GM19397 (cell line): ENCODE results near the gene MPRIP.

ENCODE experiments used
- ATAC-seq: cut with Tn5 transposase; IDR thresholded peaks from one replicate; pipeline ENCODE4 v1.9.1; 2021; ENCODE audit warnings: mild to moderate bottlenecking, moderate library complexity; ENCODE audit not compliant: unreplicated experiment

MPRIP gene

DNA sequence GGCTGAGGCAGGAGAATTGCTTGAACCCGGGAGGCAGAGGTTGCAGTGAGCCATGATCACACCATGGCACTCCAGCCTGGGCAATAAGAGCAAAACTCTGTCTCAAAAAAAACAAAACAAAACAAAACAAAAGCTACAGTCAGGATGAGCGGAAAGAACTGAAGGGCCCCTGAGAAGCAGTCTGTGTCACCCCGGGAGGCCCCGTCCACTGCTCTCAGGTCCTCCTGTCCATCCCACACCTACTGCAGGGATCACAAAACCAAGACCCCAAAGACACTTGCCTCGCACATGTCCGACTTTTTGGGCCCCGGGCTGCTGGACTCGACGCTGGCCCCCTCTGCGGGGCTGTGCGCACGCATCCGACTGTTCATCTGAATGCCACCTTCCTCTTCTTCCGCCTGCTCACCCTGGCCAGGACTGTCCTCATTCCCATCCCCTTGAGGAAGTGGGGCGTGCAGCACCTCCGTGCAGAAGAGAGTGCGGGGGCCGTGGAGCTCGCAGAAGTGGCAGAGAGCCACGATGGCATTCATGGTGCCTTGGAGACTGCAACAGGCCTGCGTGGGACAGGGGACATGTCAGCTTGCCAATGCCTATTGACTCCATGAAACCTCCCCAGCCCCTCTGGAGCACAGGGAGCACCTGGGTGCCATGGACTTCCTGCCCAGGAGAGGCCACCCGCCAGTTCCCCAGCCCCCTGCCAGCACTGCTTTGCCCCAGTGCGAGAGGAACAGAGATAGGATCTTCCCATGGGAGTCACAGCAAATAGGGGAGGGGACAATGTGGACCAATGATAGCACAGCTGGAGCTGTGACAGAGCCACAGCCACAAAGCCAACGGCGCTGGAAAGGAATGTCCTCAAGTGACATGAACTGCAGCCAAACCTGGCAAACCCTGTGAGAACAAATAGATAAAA is 185.6 kb downstream of the MPRIP start:
- no peak for ATAC-seq

DNA sequence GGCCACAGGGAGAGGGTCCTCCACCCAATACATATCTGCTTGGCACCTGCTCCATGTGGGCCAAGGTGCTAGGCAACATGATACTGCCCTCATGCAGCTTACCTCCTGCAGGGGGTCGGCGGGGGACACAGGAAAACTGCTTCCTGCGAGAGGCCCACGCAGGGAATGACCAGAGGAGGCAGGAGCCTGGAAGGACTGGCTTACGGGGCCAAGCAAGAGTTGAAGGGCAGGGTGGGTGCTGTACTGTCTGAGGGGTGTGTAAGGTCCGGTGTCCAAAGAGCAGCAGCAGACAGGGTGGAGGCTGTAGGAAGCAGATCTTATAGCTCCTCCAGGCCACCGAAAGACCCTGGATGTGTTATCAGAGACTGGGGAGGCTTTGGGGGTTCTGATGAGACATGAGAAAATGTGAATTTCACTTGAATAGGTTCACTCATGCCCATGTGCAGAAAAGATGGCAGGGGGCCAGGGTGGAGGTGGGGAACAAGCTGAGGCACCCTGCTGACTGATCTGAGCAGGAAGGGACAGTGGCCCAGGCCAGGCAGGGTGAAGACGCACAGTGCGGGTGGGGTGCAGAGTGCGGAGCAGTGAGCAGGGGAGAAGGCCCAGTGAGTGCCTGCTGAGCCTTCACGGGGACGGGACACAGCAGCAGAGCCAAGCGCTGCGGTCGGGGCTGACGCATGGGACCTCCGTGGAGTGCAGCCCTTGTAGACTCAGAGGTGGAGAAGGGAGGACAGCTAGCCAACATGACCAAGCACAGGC is 186.4 kb downstream of the MPRIP start:
- ATAC-seq, result no peak

DNA sequence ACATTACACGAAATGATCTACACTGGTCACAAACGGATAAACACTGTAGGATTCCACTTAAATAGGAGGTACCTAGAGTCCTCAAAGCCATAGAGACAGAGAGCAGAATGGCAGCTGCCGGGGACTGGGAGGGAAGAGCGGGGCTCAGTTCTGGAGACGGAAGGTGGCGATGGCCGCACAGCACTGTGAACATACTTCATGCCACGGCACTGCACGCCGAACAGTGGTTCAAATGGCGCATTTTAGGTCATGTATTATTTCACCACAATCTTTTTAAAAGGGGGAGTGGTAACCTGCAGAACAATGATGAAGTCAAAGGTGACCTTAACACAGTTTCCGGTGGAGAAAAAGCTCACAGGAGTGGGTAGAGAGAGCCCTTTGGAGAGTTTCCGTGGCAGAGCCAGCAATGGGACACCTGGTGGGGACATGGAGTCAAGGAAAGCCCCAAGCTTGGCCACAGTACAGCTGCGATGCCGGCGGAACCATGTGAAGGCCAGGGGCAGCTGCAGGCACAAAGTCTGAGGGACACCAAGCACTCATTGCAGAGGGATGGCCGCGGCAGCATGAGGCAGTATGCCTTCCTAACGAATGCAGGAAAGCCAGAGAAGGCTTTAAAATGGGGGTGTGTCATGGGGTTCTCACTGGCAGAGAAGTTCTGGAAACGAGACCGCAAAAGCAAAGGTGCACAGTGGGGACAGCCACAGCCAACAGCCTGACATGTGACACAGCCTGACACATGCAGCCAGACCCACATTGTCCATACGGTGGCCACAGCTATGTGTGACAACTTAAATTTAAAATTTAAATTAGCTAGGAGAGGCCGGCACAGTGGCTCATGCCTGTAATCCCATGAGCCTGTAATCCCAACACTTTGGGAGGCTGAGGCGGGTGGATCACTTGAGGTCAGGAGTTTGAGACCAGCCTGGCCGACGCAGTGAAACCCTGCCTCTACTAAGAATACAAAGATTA is 187.4 kb downstream of the MPRIP start:
- ATAC-seq, result no peak

DNA sequence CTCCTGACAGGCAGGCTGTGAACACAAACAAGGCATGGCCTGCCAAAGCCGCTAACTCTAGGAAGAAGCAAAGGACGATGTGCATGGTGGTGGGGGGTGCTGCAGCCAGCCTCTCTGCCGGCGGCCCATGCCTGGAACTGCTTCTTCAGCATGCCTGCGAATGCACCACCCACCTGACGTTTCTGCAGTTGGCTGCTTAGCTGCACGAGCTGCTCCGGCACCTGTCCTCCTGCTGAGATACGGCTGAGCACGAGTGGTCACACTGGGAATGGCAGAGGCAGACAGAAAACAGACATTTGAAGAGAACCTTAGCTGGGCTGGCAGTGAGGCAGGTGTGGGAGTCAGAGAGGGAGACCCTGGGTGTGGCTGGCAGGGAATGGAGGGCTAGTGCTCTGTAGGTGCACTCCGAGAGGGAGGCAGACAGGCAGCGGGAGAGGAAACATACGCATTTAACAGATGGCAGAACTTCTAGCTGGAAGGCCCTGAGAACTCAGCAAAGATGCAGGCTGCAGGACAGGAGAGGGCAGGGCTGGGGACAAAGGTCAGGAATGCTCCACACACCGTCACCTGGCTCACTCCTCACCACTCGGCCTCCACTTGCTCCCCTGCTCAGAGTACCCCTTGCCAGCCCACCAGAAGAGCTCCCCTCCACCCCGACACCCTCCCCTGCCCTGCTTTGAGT is 189.5 kb downstream of the MPRIP start:
- ATAC-seq, result no peak

DNA sequence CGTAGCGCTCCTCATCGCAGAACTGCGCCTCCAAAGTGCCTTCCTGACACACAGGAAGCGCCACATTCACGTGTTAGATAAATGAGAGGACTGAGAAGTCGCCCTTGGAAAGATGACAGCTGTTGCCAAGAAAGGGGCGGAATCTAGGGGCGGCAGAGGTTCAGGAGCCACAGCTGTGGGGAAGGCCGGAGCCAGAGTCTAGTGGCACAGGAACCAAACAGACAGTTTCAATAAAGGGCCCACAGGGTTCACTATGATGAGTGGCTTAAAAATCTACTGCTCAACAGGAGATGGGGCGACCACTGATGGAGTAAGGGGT is 190.0 kb downstream of the MPRIP start:
- ATAC-seq, result no peak

DNA sequence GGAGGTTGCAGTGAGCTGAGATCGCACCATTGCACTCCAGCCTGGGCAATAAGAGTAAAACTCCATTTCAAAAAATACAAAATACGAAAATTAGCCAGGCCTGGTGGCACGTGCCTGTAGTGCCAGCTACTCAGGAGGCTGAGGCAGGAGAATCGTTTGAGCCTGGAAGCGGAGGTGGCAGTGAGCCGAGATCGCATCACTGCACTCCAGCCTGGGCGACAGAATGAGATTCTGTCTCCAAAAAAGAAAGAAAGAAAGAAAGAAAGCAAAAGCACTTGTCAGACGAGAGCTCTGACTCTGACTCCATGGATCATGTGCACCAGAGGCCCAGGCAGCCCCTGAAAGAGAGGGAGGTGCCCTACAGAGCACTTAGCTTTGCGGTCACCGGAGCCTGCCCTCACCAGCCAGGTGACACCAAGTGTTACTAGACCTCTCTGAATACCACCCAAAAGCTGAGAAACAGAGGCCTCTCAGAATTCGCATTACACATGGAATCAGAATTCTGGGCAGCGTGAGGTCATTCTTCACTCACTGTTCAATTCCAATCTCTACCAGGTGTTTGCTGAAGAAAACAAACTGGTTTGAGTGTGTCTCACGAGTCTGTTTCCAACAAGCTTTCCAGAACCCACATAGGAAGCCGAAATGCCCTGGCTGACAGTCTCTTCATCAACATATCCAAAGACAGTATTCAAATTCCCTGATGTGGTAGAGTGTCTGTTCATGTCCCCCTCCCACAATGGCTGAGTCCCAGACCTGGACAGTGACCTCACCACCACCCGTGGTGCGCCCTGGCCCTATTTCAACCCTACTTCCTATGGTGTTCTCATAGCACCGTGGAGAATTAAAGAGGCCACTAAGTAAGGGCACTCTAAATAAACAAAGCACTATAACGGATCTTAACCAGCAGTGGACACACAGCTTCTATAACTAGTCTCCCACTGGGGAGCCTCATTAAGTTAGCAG is 193.2 kb downstream of the MPRIP start:
- no peak for ATAC-seq

DNA sequence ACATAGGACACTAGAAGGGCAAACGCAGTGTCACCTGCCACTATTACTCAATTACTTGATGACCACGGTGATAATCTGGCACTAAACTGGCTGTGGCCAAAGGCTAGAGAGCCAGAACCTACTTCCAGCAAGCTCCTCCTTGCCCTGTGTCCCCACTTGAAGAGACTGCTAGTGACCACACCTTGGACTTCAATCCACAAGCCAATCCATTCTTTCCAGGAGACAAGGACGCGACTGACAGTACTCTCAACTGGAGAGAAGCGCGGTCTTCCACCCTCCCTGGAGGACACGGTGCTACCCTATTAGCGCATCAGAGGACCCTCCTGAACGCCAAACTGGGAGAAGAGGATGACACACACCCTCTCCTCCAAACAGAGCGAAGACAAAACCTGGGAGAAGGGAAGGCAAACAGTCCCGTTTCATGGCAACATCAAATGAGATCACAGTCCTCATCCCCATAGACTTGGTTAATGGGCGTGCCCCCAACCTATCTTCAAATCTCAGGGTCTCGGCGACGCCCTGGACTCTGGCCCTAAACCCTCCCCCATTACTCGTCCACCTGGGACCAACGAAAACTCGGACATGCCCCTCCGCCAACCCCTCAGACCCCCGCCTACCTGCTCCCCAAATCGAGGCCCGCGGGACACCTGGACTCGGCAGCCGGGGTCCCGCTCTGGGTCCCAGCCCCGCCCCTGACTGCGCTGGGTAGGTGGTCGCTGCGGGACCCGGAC is 194.2 kb downstream of the MPRIP start:
- ATAC-seq, result no peak

DNA sequence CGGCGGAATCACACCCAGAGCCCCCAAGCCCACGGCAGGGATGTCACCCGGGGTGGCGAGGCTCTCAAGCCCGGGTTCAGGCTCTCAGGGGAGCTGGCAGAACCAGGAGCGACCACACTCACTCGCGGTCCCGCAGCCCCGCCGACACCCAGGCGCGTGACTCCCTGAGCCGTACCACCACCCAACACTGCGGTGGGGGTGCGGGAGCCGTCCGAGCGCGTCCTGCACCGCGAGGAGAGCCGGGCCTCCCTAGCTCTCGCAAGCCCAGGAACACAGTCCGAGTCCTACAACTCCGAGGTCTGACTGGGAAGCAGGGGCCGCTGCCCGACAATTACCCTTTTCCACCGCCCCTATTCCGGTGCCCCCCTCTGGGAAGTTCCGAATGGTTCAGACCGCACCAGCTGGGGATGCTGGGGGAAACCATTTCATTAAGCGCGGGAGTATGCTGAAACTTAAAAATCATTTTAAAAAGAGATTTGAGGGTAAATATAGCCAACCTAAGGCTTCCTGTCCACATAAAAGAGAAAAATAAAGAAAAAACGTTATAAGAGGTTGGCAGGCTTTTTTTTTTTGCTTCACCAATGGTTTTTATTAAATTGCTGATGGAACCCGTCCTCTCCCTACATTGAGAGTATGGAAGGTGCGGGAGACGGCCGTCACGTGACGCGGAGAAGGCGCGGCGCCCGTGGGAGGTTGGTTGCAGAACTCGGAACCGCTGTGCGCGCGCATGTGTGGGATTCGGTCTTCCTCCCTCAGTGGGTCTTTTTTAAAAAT is 195.0 kb downstream of the MPRIP start, which contains the start of gene FLCN:
Gene FLCN (minus strand): TSS at position 143 of the 774 bp plus-strand sequence. CDS start 9,031 bp downstream, outside the sequence.
- peak; percentile 92 for ATAC-seq

DNA sequence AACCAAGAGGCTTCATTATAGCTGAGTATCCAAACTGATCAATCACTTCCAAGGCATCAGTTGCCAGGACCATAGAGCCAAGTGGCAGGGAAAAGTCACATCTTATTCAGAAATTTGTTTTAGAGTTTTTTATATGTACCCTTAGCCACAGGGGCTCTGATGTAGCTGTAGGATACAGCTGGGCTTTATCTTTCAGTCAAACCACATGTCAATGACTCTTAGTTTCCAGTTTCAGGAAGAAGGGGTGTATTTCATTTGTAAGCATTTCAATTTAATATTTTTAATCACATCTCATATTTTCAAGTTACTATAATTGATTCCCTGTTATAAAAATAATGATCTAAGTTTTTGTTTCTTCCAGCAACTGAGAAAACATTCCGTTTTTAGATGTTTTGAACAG is 197.6 kb downstream of the MPRIP start:
- no peak for ATAC-seq

DNA sequence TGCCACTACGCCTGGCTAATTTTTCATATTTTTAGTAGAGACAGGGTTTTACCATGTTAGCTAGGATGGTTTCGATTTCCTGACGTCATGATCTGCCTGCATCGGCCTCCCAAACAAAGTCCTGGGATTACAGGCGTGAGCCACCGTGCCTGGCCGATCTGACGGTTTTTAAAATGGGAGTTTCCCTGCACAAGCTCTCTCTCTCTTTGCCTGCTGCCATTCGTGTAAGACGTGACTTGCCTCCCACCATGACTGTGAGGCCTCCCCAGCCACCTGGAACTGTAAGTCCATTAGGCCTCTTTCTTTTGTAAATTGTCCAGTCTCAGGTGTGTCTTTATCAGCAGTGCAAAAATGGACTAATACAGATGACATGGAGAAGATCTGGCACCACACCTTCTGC is 199.4 kb downstream of the MPRIP start:
- ATAC-seq, result no peak

DNA sequence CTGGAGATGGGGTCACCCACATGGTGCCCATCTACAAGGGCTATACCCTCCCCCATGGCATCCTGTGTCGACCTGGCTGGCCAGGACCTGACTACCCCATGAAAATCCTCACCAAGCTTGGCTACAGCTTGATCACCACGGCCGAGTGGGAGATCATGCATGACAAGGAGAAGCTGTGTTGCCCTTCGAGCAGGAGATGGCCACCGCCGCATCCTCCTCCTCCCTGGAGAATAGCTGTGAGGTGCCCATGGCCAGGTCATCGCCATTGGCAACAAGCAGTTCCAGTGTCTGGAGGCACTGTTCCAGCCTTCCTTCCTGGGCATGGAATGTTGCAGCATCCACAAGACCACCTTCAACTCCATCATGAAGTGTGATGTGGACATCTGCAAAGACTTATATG is 200.0 kb downstream of the MPRIP start:
- ATAC-seq, result no peak
